D721Med (cell line): Measurements from ENCODE around the gene CCDC187.

Experiments
- DNase-seq: peaks from one replicate; pipeline ENCODE4 v3.0.0; 2011; ENCODE audit warnings: low spot score; ENCODE audit not compliant: insufficient read length
- FAIRE-seq: peaks from 2 replicates; lab custom pipeline; 2011; peaks lifted over from hg19 to GRCh38; lab: Jason Lieb, UNC
- TF ChIP-seq, protein P1 (sequence below): IDR thresholded peaks from 2 replicates; pipeline ENCODE4 v1.5.1; 2012; ENCODE audit warnings: mild to moderate bottlenecking, control low read depth; ENCODE audit not compliant: insufficient read depth; ENCODE audit errors: missing control alignments

CCDC187 gene

DNA sequence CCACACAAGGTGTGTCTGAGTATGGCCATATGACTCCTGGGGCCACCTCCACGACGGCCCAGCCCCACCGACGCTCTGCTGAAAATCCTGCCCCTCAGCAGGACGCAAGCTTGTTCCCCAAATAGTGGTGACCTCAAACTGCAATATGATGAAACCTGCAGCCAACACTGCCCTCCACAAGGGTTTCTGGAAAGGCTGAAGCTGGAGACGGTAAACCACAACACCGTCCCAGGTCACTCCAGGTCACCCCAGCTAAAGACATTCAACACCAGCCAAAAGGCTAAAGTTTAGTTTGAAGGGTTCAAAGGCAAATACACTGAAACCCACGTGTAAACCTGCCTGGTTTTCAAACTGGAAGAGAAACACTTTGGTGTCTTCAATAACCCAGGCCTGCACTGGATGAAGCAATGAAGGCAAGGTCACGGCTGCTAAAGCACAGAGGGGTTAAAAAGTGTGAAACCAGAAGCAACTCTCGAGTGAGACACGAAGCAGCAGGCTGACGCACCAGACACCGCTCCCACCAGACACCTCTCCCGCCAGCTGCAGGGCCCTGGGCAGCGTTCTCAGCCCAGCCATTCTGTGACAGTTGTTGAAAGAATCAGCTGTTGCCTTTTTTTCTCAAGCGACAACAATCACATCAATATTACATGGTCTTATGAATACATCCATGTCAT, 97.2 kb downstream of the CCDC187 start:
- TF ChIP-seq, protein P1, sequence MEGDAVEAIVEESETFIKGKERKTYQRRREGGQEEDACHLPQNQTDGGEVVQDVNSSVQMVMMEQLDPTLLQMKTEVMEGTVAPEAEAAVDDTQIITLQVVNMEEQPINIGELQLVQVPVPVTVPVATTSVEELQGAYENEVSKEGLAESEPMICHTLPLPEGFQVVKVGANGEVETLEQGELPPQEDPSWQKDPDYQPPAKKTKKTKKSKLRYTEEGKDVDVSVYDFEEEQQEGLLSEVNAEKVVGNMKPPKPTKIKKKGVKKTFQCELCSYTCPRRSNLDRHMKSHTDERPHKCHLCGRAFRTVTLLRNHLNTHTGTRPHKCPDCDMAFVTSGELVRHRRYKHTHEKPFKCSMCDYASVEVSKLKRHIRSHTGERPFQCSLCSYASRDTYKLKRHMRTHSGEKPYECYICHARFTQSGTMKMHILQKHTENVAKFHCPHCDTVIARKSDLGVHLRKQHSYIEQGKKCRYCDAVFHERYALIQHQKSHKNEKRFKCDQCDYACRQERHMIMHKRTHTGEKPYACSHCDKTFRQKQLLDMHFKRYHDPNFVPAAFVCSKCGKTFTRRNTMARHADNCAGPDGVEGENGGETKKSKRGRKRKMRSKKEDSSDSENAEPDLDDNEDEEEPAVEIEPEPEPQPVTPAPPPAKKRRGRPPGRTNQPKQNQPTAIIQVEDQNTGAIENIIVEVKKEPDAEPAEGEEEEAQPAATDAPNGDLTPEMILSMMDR, result no peak
- FAIRE-seq, result no peak
- DNase-seq, result no peak

GRCh38 chr9:136205707-136205992, 98.2 kb downstream of the CCDC187 start:
- FAIRE-seq (no peak), DNase-seq (no peak)
- TF ChIP-seq, protein P1, result no peak

DNA sequence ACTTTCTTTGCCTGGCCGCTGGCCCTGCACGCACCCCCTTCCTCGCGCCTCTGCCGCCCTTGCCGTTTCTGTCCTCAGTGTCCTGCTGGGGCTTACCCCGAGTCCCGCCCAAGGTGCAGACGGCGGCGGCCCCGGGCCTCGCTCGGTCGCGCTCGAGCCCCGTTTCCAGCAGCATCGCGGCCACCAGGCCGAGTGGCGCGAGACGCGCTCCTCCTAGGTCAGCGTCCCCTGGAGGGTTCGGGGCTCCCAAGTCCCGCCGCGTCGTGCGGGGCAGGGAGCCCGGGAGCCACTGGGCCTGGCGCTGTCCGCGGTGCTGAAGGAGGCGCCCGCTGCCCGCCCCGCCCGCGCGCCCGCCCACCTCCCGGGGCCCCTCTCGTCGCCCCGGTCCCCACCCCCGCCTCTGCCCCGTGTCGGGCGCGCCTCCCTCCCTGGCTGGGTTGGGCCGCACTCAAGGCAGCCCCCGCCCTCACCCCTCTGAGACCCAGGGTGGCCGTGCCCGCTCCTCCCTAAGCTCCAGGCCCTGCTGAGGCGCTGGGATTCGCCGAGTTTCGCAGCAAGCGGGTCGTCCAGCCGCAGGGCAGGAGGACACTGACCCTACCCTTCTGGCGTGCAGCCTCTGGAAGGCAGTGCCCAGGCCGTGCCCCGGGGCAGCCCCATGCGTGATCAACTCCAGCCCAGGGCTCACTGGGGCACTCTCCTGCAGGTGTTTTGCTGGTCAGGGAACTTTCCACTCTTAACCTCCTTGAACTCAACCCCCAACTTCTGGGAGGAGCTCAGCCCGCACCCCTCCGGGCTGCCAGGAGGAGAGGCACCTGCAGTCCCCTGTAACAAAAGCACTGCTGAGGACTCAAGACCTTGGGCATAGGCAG, 98.8 kb downstream of the CCDC187 start, which contains the start of gene LHX3:
Gene LHX3, minus strand, starts transcription at position 291 of the 869 bp plus-strand sequence. Its CDS starts 116 bp downstream, at position 175.
- DNase-seq, result no peak
- no peak for FAIRE-seq
- TF ChIP-seq, protein P1, result no peak

DNA sequence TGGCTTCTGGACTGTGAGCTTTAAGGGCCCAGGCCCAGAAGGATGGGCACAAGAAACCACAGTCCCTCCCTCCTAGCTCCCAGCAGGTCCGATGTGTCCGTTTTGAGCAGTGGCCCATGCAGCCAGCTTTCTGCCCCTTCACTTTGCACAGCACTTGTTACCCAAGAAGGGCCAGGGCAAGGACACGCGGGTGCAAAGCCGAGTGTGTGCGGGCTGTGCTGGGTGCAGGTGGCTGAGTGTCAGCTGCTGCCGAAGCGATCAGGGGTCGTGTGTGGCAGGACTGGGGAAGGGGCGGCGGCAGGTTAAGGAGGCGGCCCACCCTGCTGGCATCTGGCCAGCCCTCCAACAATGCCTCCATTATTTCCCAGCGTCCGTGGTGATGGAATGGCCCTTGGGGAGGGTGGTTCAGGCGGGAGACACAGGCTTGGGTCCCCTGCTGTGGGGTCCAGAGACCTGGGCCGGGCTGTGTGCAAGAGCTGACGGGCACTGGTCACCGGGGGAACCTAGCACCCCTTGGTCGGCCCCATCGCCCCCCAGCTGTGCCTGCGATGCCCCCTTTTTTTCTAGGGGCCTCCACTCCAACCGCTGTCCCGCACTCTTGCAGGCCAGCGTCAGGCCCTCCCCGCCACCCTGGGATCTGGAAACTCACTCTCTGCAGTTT, 99.6 kb downstream of the CCDC187 start:
- FAIRE-seq, result no peak
- no peak for DNase-seq
- TF ChIP-seq, protein P1, result no peak

GRCh38 chr9:136203408-136204144, 100.3 kb downstream of the CCDC187 start:
- TF ChIP-seq, protein P1, result no peak
- FAIRE-seq (no peak), DNase-seq (no peak)

DNA sequence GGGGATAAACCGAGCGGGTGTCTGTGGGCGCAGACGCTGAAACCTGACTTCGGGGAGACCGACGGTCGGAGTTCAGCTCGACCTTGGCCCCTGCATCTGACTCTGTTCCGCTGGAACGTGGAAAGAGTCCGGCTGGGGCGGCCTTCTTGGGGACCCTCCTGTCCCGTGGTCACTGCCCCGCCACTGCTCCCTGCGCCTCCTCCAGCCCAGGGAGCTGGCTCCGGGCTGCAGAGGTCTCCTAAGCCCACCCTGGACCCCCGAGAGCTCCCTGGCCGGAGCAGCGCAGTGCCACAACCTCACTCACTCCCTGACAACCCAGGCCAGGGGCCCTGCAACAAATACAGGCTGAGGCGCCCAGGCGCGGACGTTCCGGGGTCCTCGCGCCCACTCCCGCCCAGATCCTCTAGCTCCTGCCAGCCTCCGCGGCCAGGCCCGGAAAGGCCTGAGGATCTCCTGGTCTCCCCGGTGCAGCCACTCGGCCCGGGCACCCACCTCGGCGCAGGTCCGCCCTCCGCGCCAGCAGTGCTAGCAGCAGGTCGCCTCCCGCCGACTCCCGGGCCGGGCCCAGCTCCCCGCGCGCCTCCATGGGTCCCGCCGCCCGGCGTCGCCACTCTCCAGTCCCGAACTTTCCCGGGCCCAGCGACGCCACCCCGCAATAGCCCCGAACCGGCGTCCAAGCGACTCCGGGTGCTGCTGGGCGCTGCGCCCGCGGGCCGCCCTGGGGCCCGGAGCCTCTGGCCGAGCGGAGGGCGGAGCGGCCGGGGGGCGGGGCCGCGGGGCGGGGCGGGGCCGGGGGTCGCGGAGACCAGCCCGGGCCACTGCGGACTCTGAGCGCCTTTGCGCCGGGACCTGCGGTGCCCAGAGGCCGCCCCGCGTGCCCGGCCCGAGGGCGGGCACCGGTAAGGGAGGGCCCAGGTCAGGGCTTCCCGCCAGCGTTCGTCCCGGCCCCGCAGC, 101.2 kb downstream of the CCDC187 start:
- TF ChIP-seq, protein P1, result no peak
- DNase-seq, result no peak

More for the DNA sequence above, 101.2 kb downstream of the CCDC187 start:
- no peak for FAIRE-seq
